GM18868 (cell line): ENCODE data around the gene UBE2G1.
"Not testable (repeated sequence)": the region's sequence is repeated elsewhere in the genome, so short reads cannot be mapped to it uniquely, and the experiment has no call there.

Experiments
- ATAC-seq: cut with Tn5 transposase; IDR thresholded peaks from one replicate; pipeline ENCODE4 v1.9.1; 2021; ENCODE audit warnings: mild to moderate bottlenecking, moderate library complexity; ENCODE audit not compliant: unreplicated experiment

Gene UBE2G1

DNA sequence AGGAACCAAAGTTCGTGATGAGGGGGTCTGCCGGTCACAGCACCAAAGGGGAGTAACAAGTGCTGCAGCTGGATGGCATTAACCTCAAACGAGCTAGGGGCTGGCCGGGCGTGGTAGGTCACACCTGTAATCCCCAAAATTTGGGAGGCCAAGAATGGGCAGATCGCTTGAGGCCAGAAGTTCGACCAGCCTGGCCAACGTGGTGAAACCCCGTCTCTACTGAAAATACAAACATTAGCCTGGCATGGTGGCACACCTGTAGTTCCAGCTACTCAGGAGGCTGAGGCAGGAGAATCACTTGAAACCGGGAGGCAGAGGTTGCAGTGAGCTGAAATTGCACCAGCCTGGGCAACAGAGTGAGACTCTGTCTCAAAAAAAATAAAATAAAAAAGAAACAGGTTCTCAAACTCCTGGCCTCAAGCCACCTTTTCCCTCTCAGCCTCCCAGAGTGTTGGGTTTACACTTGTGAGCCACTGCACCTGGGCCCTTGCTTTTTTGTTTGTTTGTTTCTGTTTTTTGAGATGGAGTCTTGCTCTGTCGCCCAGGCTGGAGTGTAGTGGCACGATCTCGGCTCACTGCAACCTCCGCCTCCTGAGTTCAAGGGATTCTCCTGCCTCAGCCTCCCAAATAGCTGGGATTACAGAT lies 9.4 kb upstream of the UBE2G1 start:
- not testable (repeated sequence) for ATAC-seq

DNA sequence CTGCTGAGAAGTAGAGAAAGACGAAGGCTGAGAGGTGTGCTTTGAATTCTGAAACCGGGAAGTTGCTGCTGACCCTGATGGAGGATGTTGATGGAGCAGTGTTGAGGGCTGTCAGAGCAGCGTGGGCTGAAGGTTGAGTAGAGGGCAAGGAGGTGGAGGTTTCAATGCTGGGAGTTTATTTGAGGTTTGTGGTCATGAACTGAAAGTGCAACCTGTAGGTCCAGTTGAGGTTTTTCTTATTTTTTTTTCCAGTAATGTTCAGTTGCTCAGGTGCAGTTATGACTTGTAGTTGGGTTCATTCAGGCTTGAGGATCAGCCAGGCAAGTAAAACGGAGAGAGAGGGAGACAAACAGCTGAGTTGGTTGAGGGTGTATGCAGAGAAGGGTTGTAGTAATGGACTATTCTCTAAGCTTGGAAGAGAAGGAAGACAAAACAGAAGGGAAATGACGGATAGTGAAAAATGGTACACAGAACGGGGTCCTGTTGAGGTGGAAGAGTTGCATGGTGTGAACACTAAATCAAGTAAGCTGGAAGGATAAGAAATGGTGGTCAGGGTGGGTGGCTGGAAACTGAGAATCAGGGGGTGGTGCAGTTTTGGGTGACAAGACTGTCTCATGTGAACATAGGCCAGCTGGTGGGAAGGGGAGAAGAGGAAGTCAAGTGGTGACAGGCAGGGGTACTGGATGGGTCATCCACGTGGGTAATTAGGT lies 8.7 kb upstream of the UBE2G1 start:
- peak; percentile 85 for ATAC-seq

GRCh38 chr17:4369557-4370230 lies 3.2 kb upstream of the UBE2G1 start:
- ATAC-seq: no peak

- no peak for ATAC-seq
Measured at GRCh38 chr17:4368341-4368740, 1.9 kb upstream of the UBE2G1 start.

- not testable (repeated sequence) for ATAC-seq
Measured at GRCh38 chr17:4367177-4367576, 702 bp upstream of the UBE2G1 start.

DNA sequence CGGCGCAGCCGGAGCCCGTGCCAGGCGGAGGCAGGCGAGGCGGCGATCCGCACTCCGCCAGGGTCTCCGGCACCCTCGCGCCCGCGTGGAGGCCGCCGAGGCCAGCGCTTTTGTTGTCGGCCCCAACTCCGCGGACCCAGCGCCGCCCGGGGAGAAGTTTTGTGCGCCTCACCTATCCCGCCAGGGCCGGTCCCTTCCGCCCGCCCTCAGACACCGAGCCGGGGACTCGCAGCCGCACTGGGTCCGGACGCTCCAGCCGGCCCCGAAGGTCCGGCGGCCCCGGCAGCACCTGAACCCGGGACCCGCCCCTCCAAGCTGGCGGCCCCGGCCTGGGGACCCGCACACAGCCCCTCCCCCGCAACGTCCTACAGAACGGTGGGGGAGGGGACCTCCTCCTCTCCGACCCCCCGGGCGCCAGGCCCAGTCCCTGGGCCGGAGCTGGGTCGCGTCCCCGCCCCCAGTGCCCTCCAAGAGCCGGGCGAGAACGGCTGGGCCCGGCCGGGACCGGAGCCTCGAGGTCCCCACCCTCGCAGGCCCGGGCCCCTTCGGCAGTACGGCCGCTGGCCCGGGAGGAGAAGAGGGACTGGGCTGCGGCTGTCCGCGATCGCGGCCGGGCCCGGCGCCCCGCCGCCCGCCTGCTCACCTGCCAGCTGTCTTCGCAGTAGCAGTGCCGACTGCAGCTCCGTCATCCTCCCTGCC lies 698 bp downstream of the UBE2G1 start:
- ATAC-seq: peak; percentile 6

DNA sequence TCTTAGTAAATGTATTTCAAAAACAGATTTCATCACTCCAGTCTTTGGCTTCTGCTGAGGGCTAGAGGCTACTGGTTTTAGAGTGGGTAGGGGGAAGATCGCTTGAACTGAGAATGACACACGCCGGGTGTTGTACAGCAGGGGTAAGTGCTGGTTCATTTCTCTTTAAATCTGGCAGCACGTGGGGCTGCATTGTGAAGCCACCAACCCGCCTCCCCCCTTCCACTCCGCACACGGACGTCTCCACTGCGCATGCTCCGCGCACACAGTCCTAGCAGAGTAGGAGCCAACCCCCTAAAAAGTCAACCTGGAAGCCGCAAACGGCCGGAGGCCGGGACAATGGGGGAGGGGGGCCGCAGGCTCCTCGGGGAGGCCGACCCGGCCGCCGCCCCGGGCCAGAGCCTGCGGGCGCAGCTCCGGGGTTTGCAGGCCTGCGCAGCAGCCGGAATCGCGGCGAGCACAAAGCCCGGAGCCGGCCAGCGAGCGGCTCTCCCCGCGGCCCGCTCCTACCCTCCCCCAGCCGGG lies 1.3 kb downstream of the UBE2G1 start:
- peak; percentile 55 for ATAC-seq

- no peak for ATAC-seq
Measured at GRCh38 chr17:4364622-4365041, 1.8 kb downstream of the UBE2G1 start.

DNA sequence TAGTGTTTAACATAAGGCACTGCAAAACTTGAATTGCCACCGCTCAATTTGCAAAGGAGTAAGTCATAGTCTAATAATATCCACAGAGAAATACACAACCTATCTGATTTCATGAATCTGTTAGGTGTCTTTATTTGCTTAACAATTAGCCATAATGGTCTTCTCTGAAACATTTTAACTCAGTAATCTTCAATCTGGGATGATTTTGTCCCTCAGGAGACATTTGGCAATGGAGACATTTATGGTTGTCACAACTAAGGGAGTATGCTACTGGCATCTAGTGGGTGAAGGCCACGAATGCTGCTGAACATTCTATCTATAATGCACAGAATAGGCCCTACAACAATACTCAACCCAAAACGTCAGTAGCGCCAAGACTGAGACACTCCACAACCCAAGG lies 4.3 kb downstream of the UBE2G1 start:
- no peak for ATAC-seq

- peak; percentile 56 for ATAC-seq
Measured at GRCh38 chr17:4358154-4358553, 8.3 kb downstream of the UBE2G1 start.

DNA sequence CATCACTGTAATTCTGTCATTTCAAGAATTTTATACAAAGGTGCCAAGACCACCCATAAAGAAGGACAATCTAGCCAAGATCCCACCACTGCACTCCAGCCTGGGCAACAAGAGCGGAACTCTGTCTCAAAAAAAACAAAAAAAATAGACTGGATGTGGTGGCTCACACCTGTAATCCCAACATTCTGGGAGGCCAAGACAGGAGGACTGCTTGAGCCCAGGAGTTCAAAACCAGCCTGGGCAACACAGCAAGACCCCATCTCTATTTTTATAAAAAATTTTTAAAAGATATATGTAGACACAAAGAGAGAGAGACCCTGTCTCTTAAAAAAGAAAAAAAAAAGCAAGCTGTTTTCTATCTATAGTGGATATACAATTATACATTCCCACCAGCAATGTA lies 8.8 kb downstream of the UBE2G1 start:
- ATAC-seq: no peak

DNA sequence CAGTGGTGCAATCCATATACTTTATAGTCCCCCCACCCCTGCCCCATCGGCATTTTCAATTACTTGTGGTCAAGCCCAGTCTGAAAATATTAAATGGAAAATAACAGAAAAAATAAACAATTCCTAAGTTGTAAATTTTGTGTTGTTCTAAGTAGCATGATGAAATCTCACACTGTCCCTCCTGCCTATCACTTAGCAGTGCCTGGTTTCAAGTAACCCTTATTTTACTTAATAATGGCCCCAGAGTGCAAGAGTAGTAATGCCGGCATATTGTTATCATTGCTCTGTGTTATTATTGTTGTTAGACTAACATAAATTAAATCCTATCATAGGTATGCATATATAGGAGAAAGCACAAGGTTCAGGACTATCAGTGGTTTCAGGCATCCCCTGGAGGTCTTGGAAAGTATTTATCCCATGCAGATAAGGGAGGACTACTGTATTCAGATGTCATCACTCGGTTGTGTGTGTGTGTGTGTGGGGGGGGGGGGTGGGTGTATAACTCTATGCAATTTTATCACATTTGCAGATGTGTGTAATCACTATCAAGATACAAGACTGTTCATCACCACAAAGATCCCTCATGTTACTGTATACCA lies 9.3 kb downstream of the UBE2G1 start:
- ATAC-seq: no peak

- no peak for ATAC-seq
Measured at GRCh38 chr17:4354862-4355514, 11.5 kb downstream of the UBE2G1 start.

GRCh38 chr17:4354206-4354605 lies 12.3 kb downstream of the UBE2G1 start:
- no peak for ATAC-seq

DNA sequence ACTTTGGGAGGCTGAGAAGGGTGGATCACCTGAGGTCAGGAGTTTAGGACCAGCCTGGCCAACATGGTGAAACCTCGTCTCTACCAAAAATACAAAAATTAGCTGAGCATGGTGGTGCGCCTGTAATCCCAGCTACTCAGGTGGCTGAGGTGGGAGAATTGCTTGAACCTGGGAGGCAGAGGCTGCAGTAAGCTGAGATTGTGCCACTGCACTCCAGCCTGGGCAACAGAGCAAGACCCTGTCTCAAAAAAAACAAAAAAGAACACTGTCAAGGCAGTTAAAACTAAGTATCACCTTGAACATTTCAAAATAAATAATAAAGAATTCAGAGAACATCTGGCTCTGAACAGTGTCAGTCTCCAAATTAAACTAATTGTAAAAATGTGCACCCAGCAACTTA lies 16.3 kb downstream of the UBE2G1 start:
- not testable (repeated sequence) for ATAC-seq

DNA sequence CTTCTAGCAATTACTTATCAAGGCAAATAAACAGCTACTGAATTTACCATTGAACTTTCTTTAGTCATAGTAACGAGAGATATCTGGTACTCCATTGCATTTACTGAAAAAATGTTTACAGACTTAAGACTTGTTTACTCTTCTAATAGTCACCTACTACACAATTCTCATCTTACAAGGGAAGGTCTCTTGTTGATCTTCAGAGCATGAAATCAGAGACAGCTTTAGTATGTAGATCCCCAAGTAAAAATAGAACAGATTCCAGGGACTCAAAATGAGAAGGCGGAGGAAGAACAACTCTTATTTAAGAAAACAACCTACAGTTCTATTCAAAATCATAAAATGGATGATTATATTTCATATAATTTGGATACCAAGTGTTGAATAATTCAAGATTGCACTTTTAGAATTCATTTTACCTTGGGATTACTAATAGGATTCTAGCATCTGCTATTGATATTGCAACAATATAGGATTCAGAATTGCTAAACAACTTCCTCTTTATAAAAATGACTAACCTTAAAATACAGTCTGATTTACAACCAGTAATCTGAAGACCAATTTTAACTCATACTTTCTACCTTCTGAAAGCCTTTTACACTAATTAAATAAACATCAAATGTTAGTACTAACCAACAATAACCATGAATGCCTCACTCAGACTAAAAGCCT lies 20.8 kb downstream of the UBE2G1 start:
- ATAC-seq: no peak

DNA sequence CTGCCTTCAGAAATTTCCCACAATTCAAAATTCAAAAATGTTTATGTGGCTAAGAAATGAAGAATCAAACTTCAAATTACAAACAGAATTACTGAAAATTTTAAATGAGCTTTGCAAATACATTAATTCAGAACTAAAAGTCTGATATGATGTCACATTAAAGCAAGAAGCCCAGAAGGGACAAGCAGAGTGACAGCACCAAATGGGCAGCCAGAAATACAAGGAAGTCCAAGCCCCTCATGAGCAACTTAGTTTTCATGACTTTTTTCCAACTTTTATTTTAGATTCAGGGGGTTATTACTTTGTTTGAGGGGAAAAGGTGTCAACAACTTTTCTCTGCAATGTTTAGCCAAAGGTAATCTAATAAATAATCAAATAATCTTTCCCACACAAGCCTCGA lies 21.5 kb downstream of the UBE2G1 start:
- ATAC-seq: no peak

DNA sequence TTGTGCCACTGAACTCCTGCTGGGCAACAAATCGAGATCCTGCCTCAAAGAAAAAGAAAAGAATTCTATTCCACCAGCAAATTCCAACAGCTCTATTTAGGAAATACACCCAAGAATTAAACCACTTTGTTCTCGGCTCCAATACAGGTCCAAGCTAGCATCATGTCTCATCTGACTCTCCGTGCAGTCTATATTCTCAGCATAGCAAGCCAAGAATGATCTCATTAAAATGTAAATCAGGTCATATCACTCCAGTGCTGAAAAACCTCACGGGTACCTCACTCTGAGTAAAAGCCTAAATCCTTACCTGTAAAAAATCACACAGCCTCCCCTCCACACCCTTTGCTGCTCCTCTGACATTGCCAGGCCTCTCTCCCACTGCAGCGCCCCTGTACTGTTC lies 23.9 kb downstream of the UBE2G1 start:
- ATAC-seq: no peak

GRCh38 chr17:4341616-4341977 lies 24.9 kb downstream of the UBE2G1 start:
- no peak for ATAC-seq
